Measurements from ENCODE around the gene DNAH2. TPM values are rescaled to one million over a fixed set of nuclear protein-coding genes. Genes with fewer than 3 reads are reported as not detected.

Gene DNAH2
- total and polyA plus RNA-seq, 12 donors = under 0.01 to 0.30 (median 0.03) TPM; not detected in 3

DNA sequence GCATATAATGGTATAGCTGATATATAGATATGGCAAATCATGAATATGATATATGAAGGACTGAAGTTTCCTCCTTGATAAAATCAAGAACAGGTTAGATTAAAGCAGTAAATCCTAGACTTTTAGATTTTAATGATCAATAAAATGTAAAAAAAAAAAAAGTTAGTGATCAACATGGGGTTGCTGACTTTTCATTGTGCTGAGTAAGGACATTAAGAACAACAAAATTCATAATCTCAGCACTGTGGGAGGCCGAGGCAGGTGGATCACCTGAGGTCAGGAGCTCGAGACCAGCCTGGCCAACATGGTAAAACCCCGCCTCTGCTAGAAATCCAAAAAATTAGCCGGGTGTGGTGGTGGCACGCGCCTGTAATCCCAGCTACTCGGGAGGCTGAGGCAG lies 160.7 kb downstream of the DNAH2 start:
- no peak overlapping the region for H3K27ac ChIP-seq
- peaks cover 0 to 70% (median 10%) of the 10 kb centered on the region in 9 donors for H3K36me3 ChIP-seq
- H3K4me3 ChIP-seq = no peak overlapping the region
- ATAC-seq (no peak), DNase-seq (no peak)
- TF ChIP-seq, protein P1, sequence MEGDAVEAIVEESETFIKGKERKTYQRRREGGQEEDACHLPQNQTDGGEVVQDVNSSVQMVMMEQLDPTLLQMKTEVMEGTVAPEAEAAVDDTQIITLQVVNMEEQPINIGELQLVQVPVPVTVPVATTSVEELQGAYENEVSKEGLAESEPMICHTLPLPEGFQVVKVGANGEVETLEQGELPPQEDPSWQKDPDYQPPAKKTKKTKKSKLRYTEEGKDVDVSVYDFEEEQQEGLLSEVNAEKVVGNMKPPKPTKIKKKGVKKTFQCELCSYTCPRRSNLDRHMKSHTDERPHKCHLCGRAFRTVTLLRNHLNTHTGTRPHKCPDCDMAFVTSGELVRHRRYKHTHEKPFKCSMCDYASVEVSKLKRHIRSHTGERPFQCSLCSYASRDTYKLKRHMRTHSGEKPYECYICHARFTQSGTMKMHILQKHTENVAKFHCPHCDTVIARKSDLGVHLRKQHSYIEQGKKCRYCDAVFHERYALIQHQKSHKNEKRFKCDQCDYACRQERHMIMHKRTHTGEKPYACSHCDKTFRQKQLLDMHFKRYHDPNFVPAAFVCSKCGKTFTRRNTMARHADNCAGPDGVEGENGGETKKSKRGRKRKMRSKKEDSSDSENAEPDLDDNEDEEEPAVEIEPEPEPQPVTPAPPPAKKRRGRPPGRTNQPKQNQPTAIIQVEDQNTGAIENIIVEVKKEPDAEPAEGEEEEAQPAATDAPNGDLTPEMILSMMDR (IDR thresholded peaks at IDR 0.05) = no peak
- intact Hi-C loops (cut with DNase I) = no loop called here
- no peaks in the 10 kb centered on the region for H3K27me3 ChIP-seq
- peaks cover 0 to 39% (median 13%) of the 10 kb centered on the region in 9 donors for H3K4me1 ChIP-seq
- H3K9me3 ChIP-seq = no peaks in the 10 kb centered on the region
- WGBS, 2 donors = 90 to 97% methylated on average over 7 of the region's 7 CpGs

DNA sequence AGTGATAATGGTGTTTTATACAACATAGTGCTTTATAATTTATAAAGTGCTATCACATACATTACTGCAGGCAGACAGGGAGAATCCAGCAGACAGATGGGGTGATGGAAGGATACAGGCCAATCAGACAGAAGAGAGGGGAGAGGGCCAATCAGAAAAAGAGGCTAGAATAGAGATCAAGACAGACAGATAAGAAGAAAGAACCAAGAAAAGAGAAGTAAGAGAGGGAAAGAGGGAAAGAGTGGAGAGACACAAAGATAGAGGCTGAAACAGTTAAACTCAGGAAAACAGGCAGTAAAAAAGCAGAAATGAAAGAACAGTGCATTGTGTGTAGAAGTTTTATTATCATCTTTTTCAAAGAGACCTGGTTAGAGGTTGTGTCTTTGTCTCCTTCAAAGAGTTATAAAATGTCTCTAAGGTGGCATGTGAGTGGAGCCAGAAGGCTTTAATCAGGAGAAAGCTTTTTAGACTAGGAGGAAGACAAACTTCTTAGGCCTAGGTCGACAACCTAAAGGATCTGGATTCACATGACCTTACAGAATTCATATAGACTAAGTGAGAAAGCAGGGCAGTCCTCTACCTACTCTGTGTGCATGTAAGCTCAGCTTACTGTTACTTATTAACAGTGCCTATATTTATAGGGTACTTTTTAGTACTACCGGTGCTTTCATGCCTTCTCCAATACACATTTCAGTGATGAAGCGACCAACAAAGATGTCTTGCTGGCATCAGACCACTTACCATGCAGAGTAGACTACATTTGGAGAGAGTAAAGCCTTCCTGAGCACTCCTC lies 162.7 kb downstream of the DNAH2 start:
- peaks cover 0 to 46% (median 19%) of the 10 kb centered on the region in 9 donors for H3K4me1 ChIP-seq
- H3K27ac ChIP-seq = no peak overlapping the region
- WGBS, 2 donors = 78 to 80% methylated on average over 3 of the region's 3 CpGs
- peaks cover 0 to 61% (median 10%) of the 10 kb centered on the region in 9 donors for H3K36me3 ChIP-seq
- ATAC-seq (no peak), DNase-seq (no peak)
- no peaks in the 10 kb centered on the region for H3K27me3 ChIP-seq
- H3K9me3 ChIP-seq = no peaks in the 10 kb centered on the region
- H3K4me3 ChIP-seq = no peak overlapping the region
- intact Hi-C loops (cut with DNase I) = no loop called here
- TF ChIP-seq, protein P1 (IDR thresholded peaks at IDR 0.05) = no peak

DNA sequence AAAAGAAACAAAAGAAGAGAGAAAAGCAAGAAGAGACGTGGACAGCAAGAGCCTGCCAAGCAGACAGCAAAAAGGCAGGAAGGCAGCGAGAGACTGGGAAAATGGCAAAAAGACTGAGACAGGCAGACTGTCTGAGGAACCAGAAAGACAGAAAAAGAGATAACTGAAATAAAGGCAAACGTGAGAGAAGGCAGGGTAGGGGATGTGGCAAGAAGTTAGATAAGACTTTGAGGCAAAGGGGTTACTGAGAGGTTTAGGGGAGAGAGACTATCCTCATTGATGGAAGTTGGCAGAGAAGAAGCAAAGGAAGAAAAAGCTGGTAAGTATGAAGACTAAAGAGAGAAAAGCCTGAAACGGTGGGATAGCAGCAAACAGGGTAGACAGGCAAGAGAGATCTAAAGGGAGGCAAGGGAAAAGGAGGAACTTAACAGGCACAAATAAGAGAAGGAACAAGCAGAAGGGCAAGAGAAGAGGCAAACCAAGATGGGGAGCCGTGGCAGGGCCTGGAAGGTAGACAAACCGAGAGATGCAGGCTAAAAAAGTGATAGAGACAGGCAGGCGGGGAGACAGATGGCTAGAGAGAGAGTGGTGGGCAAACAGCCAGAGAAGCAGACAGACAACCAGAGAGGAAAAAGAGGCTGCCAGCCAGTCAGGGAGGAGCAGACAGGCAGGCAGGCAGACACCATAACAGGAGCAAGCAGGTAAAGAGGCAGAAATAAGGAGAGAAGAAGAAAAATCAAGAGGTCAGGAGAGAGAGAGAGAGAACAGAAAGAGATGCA lies 163.9 kb downstream of the DNAH2 start:
- Histone ChIP-seq H3K27me3 (no peaks in the 10 kb centered on the region), H3K27ac (peak overlapping the region in 2 of 10 donors; percentile 15 to 45), H3K4me3 (no peak overlapping the region), H3K36me3 (peaks cover 0 to 49% (median 10%) of the 10 kb centered on the region in 9 donors), H3K9me3 (no peaks in the 10 kb centered on the region), H3K4me1 (peaks cover 0 to 53% (median 30%) of the 10 kb centered on the region in 9 donors)
- intact Hi-C loops (cut with DNase I) = no loop called here
- 48 to 55% methylated on average over 7 of the region's 7 CpGs for WGBS, 2 donors
- TF ChIP-seq, protein P1 (IDR thresholded peaks at IDR 0.05) = no peak
- ATAC-seq = no peak
- no peak for DNase-seq

DNA sequence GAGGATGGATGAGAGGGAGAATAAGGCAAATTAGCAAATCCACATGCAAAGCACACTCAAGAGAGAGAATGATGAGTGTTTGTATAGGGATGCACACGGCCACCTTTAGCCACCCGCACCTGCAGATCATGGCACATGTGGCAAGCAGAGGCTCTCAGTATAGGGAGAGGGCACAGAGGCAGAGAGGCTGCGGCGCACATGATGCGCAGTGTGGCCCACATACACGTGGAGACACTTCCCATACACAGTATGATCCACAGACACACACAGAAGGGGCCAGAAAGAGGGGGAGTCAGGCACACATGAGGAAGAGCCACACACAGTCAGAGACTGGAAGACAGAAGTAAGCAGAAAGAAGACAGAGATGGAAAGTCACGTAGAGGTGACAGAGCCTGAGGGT lies 164.5 kb downstream of the DNAH2 start:
- intact Hi-C loops (cut with DNase I) = no loop called here
- 75 to 81% methylated on average over 7 of the region's 7 CpGs for WGBS, 2 donors
- Histone ChIP-seq H3K4me1 (peaks cover 2 to 59% (median 36%) of the 10 kb centered on the region in 9 donors), H3K9me3 (no peaks in the 10 kb centered on the region), H3K4me3 (no peak overlapping the region), H3K27ac (peak overlapping the region in 1 of 10 donors; percentile 15), H3K36me3 (peaks cover 0 to 47% (median 10%) of the 10 kb centered on the region in 9 donors), H3K27me3 (no peaks in the 10 kb centered on the region)
- TF ChIP-seq, protein P1 (IDR thresholded peaks at IDR 0.05) = no peak
- DNase-seq (no peak), ATAC-seq (no peak)

Measured in heart right ventricle (tissue), 16 donors.